LoVo (cell line): ENCODE data around the gene NIPAL3.
"Not testable (repeated sequence)": the region's sequence is repeated elsewhere in the genome, so short reads cannot be mapped to it uniquely, and the experiment has no call there.

Experiments used
- DNase-seq: peaks from one replicate; pipeline ENCODE4 v3.0.0-alpha.2; 2016; ENCODE audit warnings: low spot score

NIPAL3 gene

GRCh38 chr1:24517898-24518297 is 102.3 kb downstream of the NIPAL3 start:
- no peak for DNase-seq

DNA sequence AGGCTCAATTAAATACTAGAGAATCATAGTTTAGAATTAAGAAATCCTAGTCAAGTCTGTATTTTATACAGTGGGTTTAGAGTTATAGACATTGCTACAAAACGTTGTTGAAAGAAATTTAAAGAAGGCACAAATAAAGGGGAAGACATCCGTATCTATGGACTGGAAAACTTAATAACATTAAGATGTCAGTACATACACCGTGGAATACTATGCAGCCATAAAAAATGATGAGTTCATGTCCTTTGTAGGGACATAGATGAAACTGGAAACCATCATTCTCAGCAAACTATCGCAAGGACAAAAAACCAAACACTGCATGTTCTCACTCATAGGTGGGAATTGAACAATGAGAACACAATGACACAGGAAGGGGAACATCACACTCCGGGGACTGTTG is 104.7 kb downstream of the NIPAL3 start:
- DNase-seq = not testable (repeated sequence)
